HG03378 (cell line): Measurements from ENCODE around the gene DCD.
"Not testable (repeated sequence)": the region's sequence is repeated elsewhere in the genome, so short reads cannot be mapped to it uniquely, and the experiment has no call there.

Experiments used
- ATAC-seq: cut with Tn5 transposase; IDR thresholded peaks from one replicate; pipeline ENCODE4 v1.9.1; 2021; ENCODE audit warnings: mild to moderate bottlenecking, moderate library complexity; ENCODE audit not compliant: unreplicated experiment

Gene DCD

DNA sequence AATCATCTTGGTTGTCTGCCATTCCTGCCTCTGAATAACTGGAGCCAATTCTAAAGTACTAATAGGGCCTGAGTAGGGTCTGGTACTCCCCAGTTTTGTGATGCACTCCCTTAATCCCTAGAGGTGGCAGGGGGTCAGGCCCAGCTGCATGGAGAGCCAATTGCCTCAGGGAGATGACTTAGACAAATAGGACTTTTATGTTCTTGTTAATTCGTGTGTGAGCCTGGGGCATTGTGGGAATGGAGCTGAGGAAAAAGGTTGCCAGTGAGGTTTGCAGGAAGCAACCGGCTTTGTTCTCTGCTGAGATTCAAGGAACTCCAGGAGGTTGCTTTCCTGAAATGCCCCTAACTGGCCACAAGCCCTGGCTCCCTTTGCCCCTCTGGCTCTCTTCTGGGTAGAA lies 6.8 kb upstream of the DCD start:
- ATAC-seq: no peak

DNA sequence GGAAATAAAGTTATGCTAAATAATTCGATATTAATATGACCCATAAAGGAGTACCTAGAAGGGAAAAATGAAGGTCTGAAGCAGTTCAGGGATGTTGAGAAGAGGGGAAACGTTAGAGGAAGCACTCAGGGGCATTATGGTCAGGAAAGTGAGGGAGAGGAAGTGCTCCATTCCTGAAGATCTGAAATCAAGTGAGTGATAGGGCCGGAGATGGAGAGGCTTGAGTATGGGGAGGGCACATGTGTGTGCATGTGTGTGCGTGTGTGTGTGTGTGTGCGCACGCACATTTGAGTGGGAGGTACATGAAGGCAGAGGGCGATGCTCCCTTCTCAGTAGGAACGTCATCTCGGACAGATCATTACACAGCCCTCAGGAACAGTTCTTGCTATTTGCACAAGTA lies 4.9 kb upstream of the DCD start:
- ATAC-seq: no peak

DNA sequence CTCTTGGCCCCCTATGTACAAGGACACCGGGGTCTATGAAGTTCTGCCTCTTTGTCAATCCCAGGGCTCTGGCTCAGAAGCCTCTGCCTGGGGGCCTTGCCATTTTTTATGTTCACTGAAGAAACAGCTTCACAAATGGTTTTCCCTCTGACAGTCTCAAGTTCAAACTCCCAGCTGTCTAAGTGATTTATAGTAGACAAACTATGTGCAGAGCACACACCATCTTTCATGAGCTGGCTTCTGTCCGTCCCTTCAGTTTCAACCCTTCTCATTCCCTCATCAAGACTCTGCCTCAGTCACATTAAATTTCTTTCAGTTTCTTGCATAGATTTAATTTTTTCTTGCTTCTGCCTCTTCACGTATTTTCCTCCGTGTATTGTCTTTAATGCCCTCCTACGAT lies 2.7 kb upstream of the DCD start:
- ATAC-seq: no peak

DNA sequence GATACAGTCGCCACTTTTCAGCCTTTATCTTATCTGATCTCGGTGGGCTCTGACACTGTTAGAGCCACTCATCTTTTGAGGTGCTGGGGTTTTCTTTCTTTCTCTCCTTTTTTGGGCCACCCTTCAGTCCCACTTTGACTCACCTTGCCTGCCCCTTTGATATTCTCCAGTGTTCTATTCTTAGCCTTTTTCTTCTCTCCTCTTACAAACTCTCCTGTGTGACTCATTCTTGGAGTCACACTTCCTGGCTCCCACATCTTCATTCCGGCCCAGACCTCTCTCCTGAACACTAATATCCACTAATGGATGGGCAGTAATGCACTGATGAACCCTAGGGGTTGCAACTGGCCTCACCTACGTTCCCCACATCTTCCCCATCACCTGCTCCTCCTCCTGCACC lies 2.2 kb upstream of the DCD start:
- ATAC-seq: no peak

DNA sequence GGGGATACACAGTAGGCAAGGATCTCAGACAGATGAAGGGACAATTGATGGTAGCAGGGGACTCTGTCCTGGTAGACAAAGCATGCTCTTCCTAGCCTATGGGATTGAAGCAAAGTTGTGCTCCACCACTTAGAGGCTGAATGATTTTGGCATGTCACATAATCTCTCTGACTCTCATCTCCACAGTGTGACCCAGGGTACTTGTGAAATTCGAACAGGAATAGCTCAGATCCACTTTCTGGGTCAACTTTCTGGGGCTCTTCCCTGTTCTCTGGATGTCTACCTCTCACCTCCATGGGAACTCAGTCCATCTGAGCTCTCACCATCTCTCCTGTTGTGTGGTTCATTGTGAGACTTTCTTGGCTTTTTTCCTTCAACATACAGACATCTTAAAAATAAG lies 1.7 kb upstream of the DCD start:
- no peak for ATAC-seq

DNA sequence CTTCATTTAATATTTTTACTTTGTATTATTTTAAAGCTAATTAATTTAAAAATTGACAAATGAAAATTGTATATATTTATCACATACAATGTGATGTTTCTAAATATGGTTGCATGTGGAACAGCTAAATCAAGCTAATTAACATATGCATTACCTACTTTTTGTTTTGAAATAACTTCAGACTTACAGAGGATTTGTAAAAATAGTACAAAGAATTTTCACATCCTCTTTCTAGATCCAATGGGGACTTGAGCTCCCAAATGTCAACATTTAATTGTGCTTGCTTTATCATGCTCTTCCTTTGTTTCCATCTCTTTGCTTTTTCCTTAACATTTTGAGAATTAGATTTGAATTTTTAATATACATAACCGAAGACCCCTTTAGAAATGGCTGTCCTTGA lies 6.6 kb downstream of the DCD start:
- ATAC-seq: no peak

DNA sequence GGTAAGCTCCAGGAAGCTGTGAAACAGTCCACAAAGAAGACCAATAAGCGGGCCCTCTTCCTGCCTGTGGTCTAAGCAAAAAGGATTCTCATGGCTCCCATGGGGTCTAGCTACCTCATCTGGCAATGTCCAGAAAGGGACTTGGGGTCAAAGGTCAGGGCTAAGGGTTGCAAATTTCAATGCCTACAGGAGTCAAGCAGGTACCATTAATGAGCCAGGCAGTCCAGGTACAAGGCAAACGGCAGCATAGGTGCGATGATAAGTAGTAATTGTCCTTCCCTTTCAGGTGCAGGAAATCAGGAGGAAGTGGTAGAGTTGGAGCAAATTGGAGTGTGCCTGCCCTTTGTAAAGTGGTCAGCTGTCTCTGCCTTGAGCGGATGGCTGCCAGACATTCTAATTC lies 7.1 kb downstream of the DCD start:
- no peak for ATAC-seq

DNA sequence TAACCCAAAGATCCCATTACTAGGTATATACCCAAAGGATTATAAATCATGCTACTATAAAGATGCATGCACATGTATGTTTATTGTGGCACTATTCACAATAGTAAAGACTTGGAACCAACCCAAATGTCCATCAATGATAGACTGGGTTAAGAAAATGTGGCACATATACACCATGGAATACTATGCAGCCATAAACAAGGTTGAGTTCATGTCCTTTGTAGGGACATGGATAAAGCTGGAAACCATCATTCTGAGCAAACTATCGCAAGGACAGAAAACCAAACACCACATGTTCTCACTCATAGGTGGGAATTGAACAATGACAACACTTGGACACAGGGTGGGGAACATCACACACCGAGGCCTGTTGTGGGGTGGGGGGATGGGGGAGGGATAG lies 9.1 kb downstream of the DCD start:
- ATAC-seq: not testable (repeated sequence)

DNA sequence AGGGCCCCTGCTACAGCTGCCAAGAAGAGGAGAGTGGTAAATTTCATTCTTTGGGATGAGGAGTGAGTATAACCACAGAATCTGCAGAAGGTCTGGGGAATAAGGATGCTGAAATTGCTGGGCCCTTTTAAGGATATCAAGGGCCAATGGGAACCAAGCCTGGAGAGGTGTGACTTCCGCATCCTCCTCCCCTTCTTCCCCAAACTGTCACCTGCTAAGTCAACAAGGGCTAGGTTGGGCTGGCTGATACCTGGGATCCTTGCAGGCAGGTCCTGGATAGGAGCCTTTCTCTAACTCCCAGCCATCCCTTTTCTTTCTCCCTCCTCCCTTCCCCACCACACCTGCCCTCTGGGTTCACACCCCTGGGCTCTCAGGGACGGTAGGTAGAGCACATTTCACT lies 13.4 kb downstream of the DCD start, which contains the start of gene LACRT:
TSS of gene LACRT (minus strand) at position 101 of the 400 bp plus-strand sequence. CDS start at position 47, 54 bp downstream.
- ATAC-seq: no peak

DNA sequence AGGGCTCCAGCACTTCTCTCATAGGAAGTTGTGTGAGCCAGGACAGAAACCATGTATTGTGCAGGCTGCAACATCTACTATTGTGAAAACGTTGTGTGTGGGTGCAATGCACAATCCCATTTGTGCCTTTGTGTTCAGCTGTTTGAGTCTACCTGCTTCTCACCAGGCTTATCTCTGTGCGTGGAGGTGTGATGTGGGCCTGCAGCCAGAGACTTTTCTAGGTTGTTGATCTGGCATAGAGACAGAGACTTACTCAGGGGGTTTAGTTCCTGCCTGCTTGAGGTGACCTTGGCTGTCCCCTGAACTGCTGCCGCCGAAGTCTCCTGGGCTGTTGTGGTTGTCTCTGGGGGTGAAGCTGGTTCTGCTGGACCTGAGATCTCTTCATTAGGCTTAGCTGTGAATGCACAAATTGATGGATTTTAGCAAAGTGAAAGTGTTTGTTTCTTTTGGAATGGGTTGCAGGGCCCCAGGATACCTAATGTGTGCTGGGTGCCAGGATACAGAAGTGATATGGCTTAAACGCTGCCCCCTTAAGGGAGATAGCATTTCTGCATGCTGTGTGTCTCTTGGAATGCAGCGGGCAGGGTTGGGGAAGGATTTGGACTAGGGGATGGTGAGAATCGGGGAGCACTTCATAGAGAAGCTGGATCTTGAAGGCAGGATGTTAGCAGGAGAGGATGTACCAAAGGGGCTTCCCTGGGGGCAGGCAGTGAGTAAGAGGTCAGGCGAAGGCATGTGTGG lies 16.0 kb downstream of the DCD start:
- ATAC-seq: no peak

DNA sequence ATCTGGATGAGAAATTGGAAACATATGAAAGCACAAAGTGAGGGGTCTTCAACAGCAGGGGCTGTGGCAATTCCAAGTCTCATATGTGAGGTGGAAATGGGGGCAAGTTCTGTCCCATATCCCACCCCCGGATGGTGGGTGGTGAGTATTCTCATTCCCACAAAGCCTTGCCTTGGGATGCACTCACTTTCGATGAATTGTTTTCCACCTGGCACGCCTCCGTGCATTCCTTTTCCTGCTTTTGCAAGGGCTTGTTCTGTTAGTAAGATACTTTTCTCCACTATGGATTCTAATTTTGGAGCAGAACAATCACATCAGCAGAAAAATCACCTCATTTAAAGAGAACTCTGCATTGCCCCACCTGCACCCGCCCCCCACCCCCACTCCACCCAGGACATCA lies 16.6 kb downstream of the DCD start:
- no peak for ATAC-seq

DNA sequence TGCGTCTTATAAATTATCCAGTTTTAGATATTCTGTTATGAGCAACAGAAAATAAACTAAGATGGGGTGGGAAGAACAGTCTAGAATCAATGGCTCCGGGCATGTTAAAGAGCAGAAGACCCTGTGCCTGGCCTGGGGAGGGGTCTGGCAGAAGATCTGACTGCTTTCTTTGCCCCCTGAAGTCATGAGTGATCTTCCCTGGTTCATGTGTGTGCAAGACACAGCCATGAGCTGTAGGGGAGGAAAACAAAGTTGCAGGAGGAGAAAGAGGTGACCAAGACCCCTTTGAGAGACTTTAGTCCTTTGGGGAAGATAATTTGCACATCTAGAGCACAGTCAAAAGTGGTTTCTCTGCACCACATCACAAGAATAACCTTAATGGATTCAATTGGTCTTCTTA lies 18.2 kb downstream of the DCD start:
- ATAC-seq: no peak

DNA sequence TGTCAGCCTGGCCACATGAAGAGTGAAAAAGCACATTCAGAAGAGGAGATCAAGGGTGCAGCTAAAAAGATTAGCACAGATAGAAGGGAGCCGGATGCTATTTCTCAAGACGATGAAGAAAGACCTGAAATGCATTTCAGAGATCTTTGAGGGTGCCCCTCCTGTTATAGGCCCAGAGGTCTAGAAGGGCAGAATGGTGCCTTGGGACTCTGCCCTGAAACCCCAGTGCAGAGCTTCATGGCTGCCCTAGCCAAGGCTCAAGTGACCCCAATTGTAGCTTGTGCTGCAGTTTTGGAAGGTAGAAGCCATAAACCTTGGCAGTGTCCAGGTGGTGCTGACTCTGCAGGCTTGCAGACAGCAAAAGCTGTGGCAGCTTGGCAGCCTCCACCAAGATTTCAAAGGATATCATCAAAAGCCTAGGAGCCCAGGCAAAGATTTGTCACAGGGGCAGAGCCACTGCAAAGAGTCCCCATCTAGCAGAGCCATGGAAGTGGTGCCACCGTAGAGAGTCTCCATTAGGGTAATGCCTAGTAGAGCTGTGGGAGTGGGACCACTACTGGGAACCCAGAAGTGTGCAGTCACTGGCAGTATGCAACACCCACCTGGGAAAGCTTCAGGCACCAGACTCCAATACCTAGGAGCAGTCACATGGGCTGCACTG lies 19.8 kb downstream of the DCD start:
- no peak for ATAC-seq

DNA sequence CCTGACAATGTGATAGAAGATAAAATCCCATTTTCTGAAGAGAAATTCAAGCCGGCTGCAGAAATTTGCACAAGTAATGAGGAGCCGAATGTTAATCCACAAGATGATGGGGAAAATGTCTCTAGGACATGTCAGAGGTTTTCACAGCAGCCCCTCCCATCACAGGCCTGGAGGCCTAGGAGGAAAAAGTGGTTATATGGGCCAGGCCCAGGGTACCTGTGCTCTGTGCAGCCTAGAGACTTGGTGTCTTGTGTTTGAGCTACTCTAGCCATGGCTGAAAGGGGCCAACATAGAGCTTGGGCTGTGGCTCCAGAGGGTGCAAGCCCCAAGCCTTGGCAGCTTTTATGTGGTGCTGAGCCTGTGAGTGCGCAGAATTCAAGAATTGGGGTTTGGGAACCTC lies 20.9 kb downstream of the DCD start:
- no peak for ATAC-seq

DNA sequence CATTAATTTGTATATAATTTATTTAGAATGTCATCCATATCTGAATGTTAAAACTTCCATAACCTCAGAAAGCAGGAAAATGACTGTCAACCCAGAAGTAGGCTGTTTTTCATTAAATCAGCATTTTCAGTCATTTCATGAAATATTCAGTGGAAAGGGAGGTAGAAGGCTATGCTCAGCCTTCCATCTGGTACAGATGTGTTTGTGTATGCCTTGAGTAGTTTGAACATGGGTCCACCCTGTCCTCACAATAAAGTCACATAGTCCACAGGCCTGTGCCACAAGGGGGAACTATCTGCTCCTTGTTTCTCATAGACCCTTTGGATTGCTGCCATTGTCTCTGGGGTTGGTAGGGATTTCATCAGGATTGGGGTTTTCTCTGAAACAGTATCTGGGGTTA lies 22.6 kb downstream of the DCD start:
- no peak for ATAC-seq

DNA sequence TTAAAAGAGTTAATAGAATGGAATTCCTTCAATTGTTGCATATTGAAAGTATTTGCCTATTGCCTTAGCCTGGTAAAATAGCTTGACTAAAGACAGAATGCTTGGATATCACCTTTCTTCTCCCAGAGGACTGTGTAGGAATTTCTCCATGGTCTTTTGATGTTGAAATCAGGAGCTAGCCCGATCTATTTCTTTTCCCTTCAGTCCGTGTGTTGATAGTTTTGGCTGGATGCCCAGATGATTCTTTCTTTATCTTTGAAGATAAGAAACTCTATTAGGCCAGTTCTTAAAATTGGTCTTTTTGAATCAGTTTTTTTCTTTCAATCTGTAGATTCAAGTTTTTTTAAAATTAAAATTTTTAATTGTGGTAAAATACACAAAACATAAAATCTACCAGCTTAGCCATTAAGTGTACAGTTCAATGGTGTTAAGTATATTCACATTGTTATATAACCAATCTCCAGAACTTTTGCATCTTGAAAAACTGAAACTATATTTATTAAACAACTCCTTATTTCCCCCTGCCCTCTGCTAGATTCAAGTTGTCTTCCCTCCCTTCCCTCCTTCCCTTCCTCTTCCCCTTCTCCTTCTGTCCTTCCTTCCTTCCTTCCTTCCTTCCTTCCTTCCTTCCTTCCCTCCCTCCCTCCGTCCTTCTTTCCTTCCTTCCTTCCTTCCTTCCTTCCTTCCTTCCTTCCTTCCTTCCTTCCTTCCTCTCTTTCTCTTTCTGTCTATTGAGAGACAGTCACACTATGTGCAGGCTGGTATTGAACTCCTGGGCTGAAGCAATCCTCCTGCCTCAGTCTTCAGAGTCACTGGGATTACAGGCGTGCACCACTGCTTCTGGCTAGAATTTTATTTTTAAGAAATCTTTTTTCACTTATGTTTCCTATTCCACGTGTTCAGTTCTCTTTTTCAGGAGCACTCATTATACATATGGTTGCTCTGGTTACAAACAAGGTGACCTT lies 23.6 kb downstream of the DCD start:
- no peak for ATAC-seq

DNA sequence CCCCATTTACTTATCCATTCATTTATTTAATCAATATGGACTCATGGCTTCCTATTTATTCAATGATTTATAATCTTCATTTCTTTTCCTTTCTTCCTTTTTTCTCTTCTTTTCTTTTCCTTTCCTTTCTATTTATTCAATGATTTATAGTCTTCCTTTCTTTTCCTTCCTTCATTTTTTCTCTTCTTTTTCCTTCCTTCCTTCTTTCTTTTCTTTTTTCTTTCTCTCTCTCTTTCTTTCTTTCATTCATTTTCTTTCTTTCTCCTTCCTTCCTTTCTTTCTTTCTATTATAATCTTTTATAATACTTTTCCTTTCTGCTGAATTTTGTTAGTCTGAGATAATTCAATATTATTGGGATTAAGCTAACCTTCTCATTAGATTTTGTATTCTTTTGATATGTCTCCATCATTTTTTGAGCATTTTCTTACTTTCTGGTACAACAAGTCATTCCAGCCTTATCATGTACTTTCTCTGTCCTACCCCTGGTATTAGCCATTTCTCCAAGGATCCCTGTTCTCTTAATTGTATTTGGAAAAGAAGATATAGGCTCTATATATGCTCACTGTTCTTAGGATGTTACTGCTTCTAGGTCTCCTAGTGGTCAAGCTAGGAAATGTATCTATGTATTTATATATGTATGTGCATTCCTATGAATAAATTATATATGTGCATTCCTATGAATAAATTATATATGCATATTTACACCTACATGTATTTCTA lies 25.5 kb downstream of the DCD start:
- no peak for ATAC-seq

DNA sequence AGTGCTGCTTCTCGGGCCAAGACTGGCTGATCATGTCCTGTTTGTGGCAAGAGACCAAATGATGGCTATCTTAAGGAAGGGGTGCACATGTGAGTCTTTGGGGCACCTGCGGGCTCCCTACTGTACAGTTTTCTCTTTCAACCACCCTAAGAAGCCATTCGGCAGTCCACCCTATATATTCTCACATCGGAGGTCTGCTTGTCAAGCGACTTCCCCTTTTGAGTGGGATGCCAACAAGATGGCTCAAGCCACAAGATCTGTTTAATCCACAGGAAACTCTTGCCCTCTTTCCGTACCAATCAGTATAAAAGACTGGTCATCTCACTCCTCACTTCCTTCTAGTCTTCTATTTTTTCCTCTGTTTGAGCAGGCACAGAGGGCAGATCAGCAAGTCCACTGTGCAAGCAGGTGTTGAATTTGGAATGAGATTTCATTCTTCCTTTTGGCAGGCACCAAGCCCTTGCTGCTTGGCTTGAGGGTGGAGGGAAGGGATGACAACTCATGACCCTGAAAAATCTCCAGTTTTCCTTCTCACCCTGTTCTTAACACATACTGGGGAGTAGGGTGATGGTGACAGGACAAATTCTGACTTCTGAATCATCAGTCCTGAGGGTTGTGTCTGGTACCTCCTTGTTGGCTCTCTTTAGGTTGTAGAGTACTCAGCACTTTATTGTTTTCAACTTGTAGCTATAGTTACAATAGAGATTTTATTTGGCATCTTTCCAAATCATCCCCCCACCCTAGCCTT lies 31.1 kb downstream of the DCD start:
- ATAC-seq: no peak

DNA sequence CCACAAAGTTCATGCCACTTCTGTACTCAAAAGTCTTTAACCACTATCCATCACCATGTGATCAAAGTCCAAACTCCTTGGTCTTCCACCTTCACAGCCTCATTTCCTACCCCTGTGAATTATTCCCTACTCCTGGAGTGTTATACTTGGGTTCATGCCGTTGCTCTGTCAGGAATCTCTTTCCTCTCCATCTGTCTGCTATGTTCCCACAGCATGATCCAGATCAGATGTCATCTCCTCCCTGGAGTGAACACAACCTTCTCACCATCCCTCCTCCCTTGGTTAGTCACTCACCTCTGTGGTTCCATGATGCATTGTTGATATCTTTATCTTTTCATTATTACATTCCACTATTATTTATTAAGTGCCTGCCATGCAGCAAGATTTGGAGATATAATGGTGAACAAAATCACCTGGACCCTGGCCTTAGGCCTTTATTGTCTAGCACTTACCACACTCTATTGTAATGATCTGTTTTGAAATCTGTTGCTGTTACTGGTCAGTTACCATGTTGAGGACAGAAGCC lies 35.9 kb downstream of the DCD start:
- ATAC-seq: no peak

DNA sequence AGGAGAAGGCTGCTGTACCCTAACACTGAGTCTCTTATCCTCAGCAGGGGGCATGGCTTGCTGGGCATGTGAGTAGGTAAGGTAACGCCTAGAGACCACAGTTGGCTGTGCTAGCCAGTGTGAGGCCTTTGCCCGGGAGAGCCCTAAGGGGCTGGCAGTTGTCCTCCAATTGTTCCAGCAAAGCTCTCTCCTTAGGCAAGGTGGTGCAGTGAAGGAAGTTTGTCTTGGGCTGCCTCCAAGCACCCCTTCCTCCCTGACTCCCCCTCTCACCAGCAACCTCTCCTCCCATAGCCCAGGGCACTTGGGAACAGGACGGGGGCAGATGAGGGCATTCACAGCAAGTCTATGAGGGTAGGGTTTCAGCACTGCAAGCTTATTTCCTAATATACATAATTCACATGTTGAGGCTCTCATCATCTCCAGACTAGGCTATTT lies 36.4 kb downstream of the DCD start:
- ATAC-seq: no peak
